T follicular helper cell (primary cell): ENCODE results near the gene LHFPL3.
"Not testable (repeated sequence)": the region's sequence is repeated elsewhere in the genome, so short reads cannot be mapped to it uniquely, and the experiment has no call there.

Source experiments
- DNase-seq: peaks from one replicate; pipeline ENCODE4 v3.0.0-alpha.2; 2020; ENCODE audit warnings: low read depth

Gene LHFPL3

DNA sequence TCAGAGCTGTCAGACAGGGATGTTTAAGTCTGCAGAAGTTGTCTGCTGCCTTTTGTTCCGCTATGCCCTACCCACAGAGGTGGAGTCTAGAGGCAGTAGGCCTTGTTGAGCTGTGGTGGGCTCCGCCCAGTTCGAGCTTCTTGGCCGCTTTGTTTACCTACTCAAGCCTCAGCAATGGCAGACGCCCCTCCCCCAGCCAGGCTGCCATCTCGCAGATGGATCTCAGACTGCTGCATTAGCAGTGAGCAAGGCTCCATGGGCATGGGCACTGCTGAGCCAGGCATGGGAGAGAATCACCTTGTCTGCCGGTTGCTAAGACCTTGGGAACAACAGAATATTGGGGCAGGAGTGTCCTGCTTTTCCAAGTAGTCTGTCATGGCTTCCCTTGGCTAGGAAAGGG, 267.2 kb downstream of the LHFPL3 start:
- DNase-seq: not testable (repeated sequence)

DNA sequence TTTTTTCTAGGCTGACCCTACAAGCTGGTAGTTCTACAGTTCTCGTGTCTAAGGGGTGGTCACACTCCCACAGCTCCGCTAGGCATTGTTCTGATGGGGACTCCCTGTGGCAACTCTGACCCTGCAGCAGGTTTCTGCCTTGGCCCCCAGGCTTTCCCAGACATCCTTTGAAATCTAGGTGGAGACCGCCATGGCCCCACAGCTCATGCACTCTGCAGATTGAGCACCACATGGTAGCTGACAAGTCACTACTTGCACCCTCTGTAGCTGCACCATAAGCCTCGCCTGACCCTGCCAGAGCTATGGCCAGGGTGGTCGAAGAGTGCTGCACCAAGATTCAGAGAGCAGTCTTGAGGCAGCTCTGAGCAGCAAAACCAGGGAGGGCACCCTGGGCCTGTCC, 275.6 kb downstream of the LHFPL3 start:
- no peak for DNase-seq

DNA sequence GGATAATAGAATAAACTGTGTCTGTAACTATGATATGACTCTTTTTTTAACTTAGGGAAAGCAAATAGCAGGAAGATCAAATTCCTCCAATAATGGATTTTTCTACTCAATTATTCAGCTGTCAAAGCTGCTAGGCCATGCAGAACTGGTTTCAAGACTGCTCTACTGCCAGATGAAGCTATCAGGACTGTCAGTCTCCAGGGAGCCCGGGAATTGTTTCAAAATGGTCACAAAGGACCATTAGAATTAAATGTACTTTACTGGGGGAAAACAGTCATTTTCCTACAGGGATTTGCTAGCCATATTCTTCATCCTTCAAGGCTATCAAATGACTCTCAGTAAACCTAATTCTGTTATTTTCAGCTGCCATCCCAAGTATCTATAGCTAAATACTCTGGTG, 276.3 kb downstream of the LHFPL3 start:
- DNase-seq: no peak

DNA sequence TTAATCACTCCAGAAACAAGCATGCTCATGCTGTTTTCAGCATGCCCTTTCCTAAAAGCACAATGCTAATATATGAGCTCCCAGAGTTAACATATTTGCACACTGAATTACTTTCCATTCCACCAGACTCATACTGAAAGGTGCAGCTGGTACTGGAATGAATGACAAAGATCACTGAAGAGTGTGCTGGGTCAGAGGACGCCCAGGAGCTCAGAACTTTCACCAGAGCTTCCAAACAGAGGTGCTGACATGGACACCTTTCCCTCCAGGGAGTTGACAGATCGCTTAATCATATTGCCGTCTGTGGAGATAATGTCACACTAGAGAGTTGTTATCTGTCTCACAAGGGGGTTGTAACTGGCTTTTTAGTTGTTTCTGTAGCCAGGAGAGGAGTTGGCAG, 292.9 kb downstream of the LHFPL3 start:
- DNase-seq: no peak

DNA sequence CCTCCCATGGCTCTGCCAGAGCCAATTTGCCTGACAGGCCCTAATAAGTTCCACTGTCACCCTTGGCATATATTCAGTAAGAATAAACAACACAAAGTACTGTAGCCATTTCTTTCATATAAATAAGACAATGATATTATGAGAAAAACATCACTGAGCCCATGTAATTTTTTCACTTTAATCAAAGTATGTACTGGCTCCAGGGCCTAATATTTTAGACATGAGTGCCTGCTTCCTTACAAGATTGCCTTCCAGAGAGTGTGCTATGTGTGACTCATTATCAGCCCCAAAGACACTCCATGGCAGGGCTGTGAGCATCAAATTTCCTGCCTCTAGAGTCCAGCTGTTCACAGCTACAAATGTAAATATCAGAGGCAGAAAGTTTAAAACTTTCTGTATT, 297.6 kb downstream of the LHFPL3 start:
- DNase-seq: no peak

DNA sequence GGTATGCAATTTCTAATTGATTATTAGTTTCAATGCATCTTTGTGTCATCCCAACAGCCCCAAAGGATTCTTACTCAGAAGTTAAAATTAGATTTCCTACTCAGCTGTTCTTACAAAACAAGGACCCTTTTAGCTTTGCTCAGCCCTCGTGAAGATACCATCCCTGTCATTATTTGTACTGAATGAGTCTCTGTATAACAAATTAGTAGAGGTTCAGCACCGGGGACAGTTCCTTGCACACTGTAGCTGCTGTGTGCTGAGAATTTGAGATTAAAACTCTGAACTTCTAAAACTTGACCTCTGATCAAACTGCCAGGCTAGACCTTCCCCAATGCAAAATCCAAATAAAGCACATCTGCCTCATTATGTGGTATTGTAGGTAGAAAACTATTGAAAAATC, 299.1 kb downstream of the LHFPL3 start:
- DNase-seq: no peak

DNA sequence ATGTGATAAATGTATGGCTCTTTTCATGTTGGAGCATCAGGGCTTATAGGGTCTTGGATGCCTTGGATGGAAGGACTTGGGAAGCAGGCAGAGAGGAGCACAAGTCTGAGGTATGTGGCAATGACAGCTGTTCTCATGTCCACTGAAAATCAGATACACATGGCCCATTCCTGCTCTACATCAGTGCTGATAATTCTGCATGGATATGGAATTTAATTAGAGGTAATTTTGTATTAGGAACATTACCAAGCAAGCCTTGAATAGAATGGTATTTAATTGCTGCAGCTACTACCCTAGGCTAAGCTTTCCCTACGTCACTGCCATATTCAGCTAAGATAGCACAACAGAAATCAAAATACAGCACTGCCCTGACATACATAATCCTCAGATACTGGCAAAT, 299.6 kb downstream of the LHFPL3 start:
- DNase-seq: no peak

DNA sequence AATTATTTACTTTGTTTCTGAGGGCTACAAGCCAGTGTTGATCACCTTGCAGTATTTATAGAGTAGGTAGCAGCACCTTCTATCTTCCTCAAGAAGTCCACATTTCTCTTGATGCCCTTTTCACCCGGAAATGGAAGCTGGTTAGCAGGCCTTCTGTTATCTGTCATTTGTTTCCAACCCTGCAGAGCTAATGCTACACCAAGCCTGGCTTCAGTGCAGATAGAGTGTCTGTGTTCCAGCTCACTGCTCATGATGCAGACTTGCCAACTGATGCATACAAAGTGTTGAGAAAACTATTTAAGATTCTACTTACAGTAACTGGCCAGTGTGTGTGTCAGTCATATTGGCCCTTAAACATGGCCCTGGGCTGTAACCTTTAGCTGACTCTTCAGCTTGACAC, 301.0 kb downstream of the LHFPL3 start:
- DNase-seq: no peak

DNA sequence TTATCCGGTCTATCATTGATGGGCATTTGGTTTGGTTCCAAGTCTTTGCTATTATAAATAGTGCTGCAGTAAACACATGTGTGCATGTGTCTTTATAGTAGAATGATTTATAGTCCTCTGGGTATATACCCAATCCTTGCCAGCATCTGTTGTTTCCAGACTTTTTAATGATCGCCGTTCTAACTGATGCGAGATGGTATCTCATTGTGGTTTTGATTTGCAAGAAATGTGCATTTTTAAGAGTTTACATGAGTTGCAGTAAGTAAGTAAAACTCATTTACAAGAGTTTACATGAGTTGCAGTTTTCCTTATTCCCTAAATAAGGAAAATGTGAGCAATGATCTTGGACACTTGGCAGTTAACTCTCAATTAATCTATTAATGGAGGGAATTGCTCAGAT, 312.1 kb downstream of the LHFPL3 start:
- no peak for DNase-seq

DNA sequence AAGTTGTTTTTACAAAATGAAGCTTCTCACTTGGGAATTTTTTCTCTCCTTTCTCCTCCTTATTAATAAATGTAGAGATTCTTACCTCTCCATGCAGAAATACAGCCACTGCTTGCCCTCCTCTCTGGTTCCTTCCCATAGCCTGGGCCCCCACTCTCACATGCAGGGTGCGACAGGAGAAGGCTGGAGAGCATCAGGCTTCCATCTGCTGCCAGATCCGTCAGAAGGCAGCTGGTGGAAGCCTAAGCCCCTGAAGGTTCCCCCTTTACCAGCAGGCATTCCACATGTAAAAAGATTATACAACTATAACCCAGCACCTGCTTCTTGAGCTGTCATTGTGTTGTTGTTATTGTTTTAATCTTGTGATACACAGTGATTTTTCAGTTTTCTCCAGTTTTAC, 314.2 kb downstream of the LHFPL3 start:
- no peak for DNase-seq

DNA sequence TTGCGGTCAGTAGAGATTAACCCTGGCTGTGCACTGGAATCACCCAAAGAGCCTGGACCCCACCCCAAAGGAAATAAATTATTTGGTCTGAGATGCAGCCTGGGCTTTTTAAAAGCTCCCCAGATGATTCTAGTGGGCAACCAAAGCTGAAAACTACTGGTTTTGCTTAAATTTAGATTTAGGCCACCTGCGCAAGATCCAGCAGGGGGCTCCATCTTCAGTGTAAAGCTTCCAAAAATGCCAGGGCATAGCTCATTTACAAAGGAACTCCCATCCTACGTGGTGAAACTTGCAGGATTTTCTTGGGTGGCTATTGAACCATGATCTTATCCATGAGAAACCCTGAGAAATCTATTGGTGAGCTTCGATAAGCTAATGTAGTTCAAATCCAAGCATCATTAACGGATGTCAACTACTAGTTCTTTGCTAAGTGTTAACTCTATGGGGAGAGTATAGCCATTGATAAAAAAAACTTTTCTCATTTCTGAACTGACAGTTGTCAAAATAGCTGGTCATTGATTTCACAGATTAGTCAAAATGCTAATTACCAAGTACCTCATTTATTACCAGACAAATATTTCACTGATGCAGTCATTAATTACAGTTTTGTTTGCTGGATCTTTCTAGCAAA, 315.3 kb downstream of the LHFPL3 start:
- DNase-seq: no peak

DNA sequence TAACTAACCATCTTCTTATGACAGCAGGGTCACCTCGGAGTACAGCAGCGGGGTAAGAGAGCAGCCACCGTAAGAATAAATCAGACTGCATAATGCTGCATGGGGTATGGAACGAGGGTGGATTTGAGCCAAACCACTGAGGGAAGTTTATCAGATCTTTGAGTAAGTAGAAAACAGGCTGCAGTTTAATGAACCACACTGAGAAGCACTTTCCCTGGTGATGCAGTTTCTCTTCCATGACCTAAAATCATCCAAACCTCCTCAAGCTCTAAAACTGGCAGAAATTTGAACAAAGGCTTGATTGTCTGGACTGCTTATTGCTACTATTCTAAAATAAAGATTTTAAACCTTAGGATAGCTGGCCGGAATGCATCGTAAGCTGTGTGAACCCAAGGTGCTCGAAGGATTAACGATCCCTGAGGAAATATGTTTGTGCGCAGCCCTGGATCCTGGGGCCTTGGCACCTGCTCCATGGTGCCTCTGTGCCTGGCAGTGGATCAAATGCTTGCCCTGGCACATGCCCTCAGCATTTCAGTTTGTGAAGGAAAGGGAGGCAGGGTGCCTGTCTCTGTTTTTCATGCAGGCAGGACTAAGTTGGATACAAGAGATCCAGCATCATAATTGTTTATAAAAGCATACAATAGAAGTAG, 322.7 kb downstream of the LHFPL3 start:
- DNase-seq: no peak

DNA sequence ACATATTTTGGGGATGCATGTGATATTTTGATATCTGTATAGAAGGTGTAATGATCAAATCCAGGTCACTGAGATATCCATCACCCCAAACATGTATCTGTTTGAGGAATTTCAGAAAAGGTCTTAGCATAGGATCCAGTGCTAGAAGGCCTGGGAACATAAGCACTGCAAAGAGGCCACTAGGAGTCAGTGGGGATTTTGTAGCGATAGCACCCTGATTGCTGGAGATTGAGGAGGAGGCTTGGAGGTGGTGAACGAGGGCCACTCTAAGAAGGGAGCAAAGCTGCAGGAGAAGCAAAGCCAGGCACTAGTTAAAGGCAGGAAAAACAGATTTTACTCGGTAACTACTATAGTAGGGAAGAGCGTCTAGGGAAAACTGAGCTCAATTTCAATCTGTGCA, 324.0 kb downstream of the LHFPL3 start:
- DNase-seq: no peak

DNA sequence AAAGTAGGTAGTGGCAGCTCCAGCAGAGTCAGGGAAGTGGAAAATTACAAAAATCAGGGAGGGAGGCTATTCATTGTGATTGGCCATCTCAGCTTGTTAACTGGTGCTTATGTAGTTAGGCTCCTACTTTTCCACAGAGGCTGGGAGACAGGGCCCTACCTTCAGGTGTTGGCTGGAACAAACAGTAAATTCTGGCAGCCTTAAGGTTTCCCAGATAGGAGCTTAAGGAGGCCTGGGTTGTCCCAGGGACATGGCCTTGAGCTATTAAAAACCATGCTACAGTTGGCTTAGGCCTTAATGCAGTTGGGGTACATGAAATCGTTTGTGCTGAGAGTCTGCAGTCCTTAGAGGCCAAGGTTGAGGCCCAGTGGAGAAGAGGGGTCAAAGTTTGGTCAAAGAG, 324.5 kb downstream of the LHFPL3 start:
- no peak for DNase-seq

DNA sequence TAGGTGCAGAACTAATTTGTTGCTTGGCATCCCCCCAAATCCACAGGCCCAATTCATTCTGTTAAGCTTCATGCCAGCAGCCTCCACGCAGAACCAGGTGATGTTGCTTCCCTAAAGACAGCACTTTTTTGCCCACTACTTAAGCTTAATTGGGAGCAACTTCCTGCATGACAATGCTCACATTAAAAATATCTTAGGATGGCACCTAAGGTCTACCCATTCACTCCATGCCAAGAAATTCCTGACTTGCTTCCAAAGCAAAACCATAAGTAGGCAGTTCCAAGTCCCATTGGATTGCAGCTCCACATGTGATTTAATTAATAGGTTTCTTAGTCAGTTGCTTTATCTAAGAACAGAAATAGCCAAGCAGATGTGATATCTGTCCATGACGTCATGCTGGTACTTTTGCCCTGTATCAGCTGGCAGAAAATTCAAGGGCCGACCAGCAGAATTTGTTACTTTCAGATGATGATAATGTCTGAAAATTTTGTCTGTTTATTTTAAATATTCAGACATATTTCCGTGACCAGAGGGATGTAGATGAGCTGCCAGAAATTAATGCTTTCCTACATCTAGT, 325.5 kb downstream of the LHFPL3 start:
- DNase-seq: no peak

DNA sequence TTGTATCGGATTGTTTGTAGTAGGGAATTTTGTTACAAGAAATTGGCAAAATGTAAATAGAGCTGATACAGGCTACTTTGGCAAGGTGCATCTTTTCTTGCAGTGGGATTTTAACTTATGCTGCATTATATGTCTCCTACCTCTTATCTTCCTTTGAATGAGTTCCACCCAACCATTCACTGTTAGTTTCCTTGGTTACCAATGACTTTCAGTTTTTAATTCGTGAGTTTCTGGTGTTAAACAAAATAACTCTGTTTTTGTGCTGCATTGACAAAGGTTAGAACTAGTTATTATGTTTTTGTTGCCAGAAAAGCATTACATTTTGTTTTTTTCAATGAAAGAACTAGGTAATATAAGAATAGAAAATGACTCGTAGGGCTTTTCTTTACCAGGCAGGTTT, 327.2 kb downstream of the LHFPL3 start:
- no peak for DNase-seq

DNA sequence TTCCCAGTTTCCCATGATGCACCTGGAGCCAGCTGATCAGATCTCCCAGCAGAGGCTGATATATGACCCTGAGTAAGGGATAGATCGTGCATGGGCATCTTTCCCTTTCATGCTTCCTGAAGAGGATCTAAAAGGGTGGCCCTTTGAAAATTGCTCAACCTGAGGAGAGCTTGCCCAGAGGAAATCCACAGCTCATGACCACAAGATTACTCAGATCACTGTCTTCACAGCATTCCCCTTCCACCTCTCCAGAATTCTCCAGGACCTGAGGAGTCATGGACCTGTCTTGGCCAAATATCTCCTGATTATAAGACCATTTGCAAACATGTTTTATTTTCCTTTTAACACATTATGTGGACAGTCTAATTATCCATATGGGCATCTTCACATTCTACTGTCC, 328.1 kb downstream of the LHFPL3 start:
- no peak for DNase-seq

DNA sequence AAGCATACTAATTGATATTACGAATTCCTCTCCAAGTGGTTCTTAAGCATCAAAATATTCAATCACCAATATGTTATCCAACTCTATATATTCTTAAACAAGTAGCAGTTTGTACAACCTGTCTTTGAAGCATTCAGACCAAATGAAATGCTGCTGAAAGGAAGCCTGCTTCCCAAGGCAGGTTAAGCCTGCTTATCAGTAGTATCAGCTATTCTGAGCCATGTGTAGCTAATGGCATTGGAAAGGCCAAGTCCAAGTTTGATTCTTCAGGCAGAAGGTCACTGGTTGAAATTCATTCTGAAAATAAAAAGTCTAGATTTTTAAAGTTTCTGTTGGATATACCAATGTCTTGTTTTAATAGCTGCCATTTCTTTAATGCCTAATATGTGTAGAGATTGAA, 328.7 kb downstream of the LHFPL3 start:
- no peak for DNase-seq

DNA sequence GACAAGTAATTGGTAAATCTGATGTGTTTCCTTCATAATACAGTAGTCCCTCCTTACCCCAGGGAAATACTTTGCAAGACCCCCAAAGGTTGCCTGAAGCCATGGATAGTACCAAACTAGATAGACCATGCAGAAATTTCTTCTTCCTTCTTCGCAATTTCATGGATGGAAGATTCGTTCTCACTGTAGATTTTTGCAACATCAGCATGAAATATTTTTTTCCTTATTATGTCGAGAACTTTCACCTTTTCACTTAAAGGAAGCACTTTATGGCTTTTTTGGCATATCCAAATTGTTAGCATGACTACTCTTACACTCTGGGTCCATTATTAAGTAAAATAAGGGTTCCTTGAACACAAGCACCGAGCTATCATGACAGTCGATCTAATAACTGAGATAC, 333.2 kb downstream of the LHFPL3 start:
- DNase-seq: no peak

DNA sequence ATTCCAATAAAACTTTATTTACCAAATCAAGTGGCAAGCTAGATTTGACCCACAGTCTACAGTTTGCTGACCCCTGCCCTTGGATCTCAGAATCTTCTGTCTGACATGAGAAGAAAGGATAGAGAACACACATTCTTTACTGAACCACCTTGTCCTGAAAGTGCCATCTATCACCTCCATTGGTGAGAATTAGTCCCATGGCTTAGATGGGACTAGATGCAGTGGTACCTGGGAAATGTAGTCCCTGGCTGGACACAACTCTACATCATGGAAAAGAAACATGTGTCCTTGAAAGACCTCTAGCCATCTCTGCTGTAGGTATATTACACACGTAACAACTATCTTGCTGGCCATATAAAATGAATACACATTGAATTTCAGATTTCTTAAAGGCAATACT, 336.2 kb downstream of the LHFPL3 start:
- no peak for DNase-seq

DNA sequence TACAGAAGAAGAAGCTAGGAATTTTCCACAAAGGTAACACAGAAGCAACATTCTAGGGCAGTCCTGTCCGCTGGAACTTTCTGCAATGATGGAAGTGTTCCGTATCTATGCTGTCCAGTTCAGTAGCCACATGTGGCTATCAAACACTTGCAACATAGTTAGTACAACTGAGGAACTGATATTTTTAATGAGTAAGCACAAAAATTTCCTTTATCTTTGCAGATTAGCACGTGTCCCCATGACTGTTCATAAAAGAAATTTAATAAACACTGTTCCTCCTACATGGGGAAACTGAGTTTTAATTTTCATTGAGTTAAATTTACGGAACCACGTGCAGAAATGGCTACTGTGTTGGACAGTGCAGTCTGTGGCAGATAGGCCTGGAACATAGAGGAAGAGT, 349.2 kb downstream of the LHFPL3 start:
- no peak for DNase-seq

DNA sequence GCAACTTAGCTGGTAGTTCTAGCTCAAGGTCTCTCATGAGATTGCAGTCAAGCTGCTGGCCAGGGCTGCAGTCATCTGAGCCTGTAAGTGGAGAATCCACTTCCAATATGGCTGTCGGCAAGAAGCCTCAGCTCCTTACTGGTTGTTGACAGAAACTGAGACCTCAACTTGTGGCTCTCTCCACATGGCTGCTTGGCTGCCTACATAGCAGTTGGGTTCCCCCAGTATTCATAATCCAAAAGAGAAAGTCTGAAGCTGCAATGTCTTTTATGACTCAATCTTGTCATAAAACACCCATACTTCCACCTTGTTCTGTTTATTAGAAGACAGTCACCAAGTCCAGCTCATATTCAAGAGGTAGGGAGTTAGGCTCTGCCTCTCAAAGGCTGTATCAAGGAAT, 350.7 kb downstream of the LHFPL3 start:
- DNase-seq: no peak

DNA sequence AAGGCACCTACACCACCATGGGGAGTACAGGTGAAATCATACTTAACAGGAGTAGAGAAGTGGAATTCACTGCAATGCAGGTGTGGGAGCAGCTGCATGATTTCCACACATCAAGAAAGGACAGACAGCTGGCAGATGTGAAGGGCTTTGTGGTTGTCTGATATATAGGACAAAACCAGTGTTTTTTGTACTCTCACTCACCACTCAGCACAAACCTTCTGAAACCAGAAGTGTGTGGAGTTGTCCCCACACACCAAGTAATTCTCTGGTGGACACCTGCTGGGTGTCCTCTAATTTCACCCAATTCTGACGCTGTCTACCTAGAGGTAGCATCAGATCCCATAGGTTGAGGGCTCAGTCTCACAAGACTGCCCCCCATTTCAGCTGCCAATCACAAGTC, 357.9 kb downstream of the LHFPL3 start:
- DNase-seq: no peak

DNA sequence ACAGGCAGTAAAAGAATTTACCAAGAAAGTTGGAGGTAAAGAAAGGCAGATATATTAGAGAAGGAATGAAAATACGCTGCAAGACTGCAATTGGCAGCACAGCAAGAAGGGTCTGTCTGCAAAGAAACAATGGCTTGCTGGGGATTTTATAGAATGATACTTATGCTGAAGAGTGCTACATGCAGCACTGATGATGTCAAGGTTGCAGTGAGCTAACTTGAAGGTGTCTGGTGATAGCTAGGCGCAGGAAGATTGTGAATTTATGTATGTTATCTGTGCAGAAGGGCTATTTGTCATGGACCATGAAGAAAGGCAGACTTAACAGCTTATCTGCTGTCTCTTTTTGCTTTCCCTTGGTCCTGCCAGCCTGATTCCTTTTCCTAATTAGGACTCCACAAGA, 366.3 kb downstream of the LHFPL3 start:
- DNase-seq: no peak
